Tibial artery (tissue), 4 donors: ENCODE data around the gene ATF6.

Experiments used
- DNase-seq, 2 donors: peaks; one replicate each; pipeline ENCODE4 v3.0.0-alpha.2; 2019
- H3K27ac ChIP-seq, 2 donors: fragments of 200-600 bp; sonication (generic) in 1 of 2; 1 replicate in 1 of 2; 2 replicates in 1 of 2; pipeline ENCODE4 v1.5.1; 2018 to 2019; ENCODE audit warnings: mild to moderate bottlenecking in 1 of 2
- H3K27me3 ChIP-seq, 2 donors: fragments of 200-600 bp; sonication (generic) in 1 of 2; one replicate each; pipeline versions ENCODE4 v1.5.1 to v1.6.0; 2016 to 2019
- H3K36me3 ChIP-seq, 3 donors: fragments of 200-600 bp; sonication (generic) in 2 of 3; one replicate each; pipeline ENCODE4 v1.5.1; 2016 to 2019; ENCODE audit warnings: mild to moderate bottlenecking in 2 of 3
- H3K4me1 ChIP-seq, 4 donors: fragments of 200-600 bp; sonication (generic) in 2 of 4; 1 replicate in 3 of 4; 2 replicates in 1 of 4; pipeline ENCODE4 v1.5.1; 2016 to 2019
- H3K4me3 ChIP-seq, 2 donors: fragments of 200-600 bp; sonication (generic) in 1 of 2; 1 replicate in 1 of 2; 2 replicates in 1 of 2; pipeline ENCODE4 v1.5.1; 2018 to 2019; ENCODE audit warnings: mild to moderate bottlenecking in 2 of 2
- H3K9me3 ChIP-seq, 3 donors: fragments of 200-600 bp; sonication (generic) in 1 of 3; one replicate each; pipeline ENCODE4 v1.5.1; 2016 to 2019
- intact Hi-C: fragments of 100-400 bp; cut with DNase I; formaldehyde crosslinking; loops from one replicate; pipeline ENCODE4 v1.15.0; 2023; ENCODE audit warnings: low total_unique reads
- TF ChIP-seq, protein P1 (sequence below), 2 experiments: fragments of 200-600 bp in 1 of 2; fragments of 450-650 bp in 1 of 2; IDR thresholded peaks; one replicate each; pipeline ENCODE4 v1.5.1; 2017 to 2019; ENCODE audit warnings: antibody characterized with exemption in 2 of 2, mild to moderate bottlenecking in 1 of 2, moderate library complexity in 1 of 2

Gene ATF6

DNA sequence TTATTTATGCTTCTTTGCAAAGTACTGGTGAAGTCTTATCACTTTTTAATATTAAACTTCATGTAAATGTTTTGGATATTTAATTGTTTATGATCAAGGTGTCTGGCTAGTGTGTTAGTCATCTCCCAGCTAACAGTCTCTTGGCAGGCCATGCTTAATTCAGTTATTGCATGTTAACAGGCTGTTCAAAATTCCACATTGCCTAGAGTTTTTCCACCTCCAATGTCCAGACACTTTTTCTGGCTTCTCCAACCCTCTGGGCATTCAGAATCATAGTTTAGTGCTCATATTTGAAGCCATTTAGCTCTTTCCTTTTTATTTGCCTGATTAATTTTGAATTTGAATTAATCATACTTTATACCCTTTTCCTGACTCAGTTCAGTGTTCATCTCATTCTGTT lies 188.3 kb downstream of the ATF6 start:
- TF ChIP-seq, protein P1, sequence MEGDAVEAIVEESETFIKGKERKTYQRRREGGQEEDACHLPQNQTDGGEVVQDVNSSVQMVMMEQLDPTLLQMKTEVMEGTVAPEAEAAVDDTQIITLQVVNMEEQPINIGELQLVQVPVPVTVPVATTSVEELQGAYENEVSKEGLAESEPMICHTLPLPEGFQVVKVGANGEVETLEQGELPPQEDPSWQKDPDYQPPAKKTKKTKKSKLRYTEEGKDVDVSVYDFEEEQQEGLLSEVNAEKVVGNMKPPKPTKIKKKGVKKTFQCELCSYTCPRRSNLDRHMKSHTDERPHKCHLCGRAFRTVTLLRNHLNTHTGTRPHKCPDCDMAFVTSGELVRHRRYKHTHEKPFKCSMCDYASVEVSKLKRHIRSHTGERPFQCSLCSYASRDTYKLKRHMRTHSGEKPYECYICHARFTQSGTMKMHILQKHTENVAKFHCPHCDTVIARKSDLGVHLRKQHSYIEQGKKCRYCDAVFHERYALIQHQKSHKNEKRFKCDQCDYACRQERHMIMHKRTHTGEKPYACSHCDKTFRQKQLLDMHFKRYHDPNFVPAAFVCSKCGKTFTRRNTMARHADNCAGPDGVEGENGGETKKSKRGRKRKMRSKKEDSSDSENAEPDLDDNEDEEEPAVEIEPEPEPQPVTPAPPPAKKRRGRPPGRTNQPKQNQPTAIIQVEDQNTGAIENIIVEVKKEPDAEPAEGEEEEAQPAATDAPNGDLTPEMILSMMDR (IDR thresholded peaks at IDR 0.05): no peak
- DNase-seq: no peak
- Histone ChIP-seq H3K9me3 (no peaks in the 10 kb centered on the region), H3K36me3 (peaks cover 5 to 11% (median 9%) of the 10 kb centered on the region in 3 donors), H3K4me3 (no peak overlapping the region), H3K4me1 (peaks cover 0 to 37% (median 10%) of the 10 kb centered on the region in 4 donors), H3K27ac (peak overlapping the region; percentile 15 to 59), H3K27me3 (no peaks in the 10 kb centered on the region)
- intact Hi-C loops: loop anchor here (10.0 kb wide), 1 partner anchor 50 kb away; no protein-coding TSS in a partner anchor

GRCh38 chr1:161955606-161956005 lies 189.5 kb downstream of the ATF6 start:
- intact Hi-C loops: loop anchor here (10.0 kb wide), 1 partner anchor 51 kb away; no protein-coding TSS in a partner anchor
- Histone ChIP-seq H3K9me3 (no peaks in the 10 kb centered on the region), H3K4me1 (peaks cover 0 to 29% (median 4%) of the 10 kb centered on the region in 4 donors), H3K36me3 (peaks cover 5 to 11% (median 9%) of the 10 kb centered on the region in 3 donors), H3K4me3 (no peak overlapping the region), H3K27ac (peak overlapping the region in 1 of 2 donors; percentile 59), H3K27me3 (no peaks in the 10 kb centered on the region)
- TF ChIP-seq, protein P1 (IDR thresholded peaks at IDR 0.05): no peak
- no peak for DNase-seq

GRCh38 chr1:161956097-161956496 lies 190.0 kb downstream of the ATF6 start:
- Histone ChIP-seq H3K9me3 (no peaks in the 10 kb centered on the region), H3K4me3 (no peak overlapping the region), H3K36me3 (peaks cover 5 to 11% (median 9%) of the 10 kb centered on the region in 3 donors), H3K27ac (no peak overlapping the region), H3K4me1 (peaks cover 0 to 31% (median 6%) of the 10 kb centered on the region in 4 donors), H3K27me3 (no peaks in the 10 kb centered on the region)
- no peak for DNase-seq
- intact Hi-C loops: loop anchor here (10.0 kb wide), 1 partner anchor 51 kb away; no protein-coding TSS in a partner anchor
- TF ChIP-seq, protein P1 (IDR thresholded peaks at IDR 0.05): no peak

DNA sequence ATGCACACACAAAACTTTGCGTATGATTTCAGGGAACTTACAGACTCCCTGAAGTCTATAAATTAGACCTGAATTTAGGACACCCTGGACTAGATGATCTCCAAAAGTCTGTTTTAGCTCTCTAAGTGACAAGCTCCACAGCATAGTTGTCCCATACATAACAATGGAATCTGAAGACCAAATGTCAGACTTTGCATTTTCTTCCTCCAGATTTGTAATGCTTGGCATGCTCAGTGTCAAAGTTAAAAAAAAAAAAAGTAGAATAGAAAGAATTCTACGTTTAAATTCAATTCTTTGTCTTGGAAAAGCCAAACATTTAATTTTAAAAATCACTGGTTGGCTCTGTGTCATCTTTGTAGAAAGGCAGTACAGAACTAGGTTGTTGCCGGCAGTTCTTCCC lies 190.8 kb downstream of the ATF6 start:
- Histone ChIP-seq H3K36me3 (peaks cover 5 to 11% (median 9%) of the 10 kb centered on the region in 3 donors), H3K4me3 (no peak overlapping the region), H3K9me3 (no peaks in the 10 kb centered on the region), H3K27me3 (no peaks in the 10 kb centered on the region), H3K27ac (no peak overlapping the region), H3K4me1 (peaks cover 0 to 39% (median 15%) of the 10 kb centered on the region in 4 donors)
- TF ChIP-seq, protein P1 (IDR thresholded peaks at IDR 0.05): no peak
- DNase-seq: no peak
- intact Hi-C loops: loop anchor here (10.0 kb wide), 1 partner anchor 52 kb away; no protein-coding TSS in a partner anchor

DNA sequence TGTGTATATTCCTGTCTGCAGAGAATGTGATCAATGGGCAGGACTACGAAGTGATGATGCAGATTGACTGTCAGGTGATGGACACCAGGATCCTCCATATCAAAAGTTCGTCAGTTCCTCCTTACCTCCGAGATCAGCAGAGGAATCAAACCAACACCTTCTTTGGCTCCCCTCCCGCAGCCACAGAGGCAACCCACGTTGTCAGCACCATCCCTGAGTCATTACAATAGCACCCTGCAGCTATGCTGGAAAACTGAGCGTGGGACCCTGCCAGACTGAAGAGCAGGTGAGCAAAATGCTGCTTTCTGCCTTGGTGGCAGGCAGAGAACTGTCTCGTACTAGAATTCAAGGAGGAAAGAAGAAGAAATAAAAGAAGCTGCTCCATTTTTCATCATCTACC lies 192.3 kb downstream of the ATF6 start:
- no peaks in the 10 kb centered on the region for H3K9me3 ChIP-seq
- peaks cover 0 to 47% (median 17%) of the 10 kb centered on the region in 4 donors for H3K4me1 ChIP-seq
- TF ChIP-seq, protein P1 (IDR thresholded peaks at IDR 0.05): no peak
- no peak overlapping the region for H3K27ac ChIP-seq
- no peak overlapping the region for H3K4me3 ChIP-seq
- peaks cover 5 to 11% (median 9%) of the 10 kb centered on the region in 3 donors for H3K36me3 ChIP-seq
- intact Hi-C loops: loop anchor here (10.0 kb wide), 1 partner anchor 54 kb away; no protein-coding TSS in a partner anchor
- DNase-seq: no peak
- H3K27me3 ChIP-seq: no peaks in the 10 kb centered on the region
